NCI-H446 (cell line): Measurements from ENCODE around the gene TPSB2.
"Not testable (repeated sequence)": the region's sequence is repeated elsewhere in the genome, so short reads cannot be mapped to it uniquely, and the experiment has no call there.

Experiments used
- DNase-seq, 2 experiments: peaks; one replicate each; lab custom pipeline; 2025; lab: John Stamatoyannopoulos, UW

TPSB2 gene

DNA sequence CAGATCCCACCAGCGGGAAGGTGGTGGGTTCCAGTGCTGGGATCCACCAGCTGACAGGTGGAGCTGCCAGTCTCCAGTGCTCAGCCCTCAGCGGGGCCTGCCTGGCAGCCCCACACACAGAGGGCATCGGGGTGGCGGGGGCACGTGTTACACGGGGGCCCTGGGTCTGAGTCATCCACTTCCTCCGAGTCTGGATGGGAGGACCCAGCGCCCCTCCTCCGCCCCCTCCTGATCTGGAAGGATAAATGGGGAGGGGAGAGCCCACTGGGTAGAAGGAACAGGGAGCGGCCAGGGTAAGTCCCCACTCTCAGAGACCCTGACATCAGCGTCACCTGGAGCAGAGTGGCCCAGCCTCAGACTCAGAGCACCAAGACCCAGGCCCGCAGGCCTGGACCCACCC lies 10.5 kb upstream of the TPSB2 start, which contains the start of gene TPSAB1:
TSS of gene TPSAB1 (plus strand) at position 270 of the 400 bp plus-strand sequence. CDS start 234 bp downstream, outside the sequence.
- DNase-seq, result not testable (repeated sequence)

DNA sequence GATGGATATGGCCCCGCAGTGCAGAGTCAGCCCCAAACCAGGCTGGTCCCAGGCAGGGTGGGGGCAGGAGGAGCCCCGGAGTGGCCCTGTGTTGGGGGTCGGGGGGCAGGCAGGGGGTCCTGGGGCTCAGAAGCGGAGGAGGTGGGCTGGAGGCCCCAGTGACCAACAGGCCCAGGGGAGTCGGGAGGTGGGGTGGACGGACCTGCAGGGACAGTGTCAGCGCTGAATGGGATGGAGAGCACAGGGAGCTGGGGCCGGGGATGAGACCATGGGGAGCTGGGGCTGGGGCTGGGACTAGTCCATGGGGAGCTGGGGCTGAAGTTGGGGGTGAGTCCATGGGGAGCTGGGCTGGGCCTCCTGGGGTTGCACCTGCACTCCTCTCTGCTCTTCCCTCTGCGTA lies 9.6 kb upstream of the TPSB2 start:
- DNase-seq, result not testable (repeated sequence)

DNA sequence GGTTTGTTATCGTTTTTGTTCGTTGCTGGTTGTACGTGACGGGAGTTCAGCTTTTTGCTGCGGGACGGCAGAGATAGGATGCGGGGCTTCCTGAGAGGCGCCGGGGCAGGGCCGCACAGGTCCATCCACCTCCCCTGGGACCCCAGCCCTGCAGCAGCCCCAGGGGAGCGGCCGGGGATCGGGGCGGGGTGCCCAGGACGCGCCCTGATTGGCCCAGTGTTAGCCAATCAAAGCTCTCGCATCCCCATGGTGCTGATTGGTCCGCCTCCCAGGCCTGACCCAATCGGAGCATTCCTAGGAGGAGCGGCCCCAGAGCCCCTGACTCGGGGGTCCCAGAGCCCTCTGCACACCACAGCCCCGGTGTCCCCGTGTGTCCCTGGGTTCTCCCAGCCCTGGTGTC lies 8.9 kb upstream of the TPSB2 start:
- not testable (repeated sequence) for DNase-seq

DNA sequence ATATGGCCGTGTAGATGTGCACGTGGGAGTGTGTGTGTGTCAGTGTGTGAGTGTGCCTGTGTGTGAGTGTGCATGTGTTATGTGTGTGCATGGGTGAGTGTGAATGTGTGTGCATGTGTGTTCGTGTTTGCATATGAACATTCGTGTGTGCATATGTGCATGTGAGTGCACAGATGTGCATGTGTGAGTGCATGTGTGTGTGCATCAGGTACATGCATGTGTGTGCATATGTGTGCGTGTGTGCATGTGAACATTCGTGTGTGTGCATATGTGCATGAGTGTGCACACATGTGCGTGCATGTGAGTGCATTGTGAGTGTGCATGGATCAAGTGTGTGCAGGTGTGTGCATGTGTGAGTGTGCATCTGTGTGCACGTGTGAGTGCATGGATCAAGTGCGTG lies 8.0 kb upstream of the TPSB2 start:
- DNase-seq, result no peak

DNA sequence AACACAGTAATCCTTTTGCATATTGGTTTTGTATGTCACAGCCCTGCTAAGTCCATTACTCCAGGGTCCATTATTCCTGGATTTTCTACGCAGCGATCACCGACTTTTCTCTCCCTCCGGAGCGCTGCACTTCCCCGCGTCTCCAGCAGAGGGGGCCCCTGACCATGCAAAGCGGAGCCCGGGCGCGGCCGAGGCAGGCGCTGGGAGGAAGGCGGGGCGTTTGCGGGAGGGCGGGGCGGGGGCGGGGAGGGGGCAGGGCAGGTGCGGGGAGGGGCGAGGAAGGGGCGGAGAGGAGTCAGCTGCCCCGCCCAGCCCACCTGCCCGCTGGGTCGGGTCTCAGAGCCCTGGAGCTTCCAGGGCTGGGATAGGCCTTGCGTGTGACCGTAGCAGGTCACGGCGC lies 6.7 kb upstream of the TPSB2 start:
- not testable (repeated sequence) for DNase-seq

DNA sequence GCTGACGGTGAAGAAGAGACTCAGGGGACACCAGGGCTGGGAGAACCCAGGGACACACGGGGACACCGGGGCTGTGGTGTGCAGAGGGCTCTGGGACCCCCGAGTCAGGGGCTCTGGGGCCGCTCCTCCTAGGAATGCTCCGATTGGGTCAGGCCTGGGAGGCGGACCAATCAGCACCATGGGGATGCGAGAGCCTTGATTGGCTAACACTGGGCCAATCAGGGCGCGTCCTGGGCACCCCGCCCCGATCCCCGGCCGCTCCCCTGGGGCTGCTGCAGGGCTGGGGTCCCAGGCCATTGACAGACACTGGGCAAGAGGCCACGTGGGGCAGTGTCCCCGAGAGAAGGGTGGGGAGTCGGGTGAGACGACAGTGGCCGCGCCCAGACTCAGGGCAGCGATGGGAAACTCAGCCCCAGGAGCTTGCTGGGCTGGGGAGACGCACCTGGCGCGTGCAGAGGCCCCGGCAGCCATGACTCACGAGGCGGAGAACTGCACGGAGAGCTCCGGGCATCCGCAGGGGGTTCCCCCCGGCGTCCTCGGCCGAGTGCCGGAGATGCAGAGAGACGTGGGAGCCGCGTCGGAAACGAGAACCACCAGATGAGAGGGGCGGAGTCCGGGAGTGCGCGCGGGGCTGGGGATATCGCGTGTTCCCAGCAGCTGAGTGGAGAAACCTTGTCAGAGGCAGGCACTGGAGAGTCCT lies 2.2 kb upstream of the TPSB2 start:
- DNase-seq, result not testable (repeated sequence)

DNA sequence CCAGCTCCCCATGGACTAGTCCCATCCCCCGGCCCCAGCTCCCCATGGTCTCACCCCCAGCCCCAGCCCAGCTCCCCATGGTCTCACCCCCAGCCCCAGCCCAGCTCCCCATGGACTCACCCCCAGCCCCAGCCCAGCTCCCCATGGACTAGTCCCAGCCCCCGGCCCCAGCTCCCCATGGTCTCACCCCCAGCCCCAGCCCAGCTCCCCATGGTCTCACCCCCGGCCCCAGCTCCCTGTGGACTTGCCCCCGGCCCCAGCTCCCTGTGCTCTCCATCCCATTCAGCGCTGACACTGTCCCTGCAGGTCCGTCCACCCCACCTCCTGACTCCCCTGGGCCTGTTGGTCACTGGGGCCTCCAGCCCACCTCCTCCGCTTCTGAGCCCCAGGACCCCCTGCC lies 1.3 kb upstream of the TPSB2 start:
- not testable (repeated sequence) for DNase-seq

DNA sequence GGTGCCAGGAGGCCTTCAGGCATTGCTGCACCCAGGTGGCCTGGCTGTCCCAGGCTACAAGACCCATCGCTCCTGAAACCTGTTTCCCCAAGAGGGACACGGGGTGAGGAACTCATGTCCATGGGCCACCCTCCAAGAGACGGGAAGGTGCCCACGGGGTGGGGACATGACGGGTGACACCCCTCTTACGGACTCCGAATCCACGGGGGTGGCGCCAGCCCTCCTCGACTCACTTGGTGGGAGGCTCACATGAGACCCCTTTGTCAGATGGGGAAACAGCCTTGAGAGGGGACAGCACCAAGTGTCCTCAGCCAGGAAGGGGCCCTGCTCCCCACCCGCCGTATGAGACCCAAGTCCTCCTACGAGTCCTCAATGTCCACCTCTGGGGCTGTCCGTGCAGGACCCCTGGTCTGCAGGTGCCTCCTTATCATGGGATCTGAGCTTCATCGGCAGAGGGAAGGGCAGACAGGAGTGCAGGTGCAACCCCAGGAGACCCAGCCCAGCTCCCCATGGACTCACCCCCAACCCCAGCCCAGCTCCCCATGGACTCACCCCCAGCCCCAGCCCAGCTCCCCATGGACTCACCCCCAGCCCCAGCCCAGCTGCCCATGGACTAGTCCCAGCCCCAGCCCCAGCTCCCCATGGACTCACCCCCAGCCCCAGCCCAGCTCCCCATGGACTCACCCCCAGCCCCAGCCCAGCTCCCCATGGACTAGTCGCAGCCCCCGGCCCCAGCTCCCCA lies 658 bp upstream of the TPSB2 start:
- DNase-seq, result not testable (repeated sequence)

DNA sequence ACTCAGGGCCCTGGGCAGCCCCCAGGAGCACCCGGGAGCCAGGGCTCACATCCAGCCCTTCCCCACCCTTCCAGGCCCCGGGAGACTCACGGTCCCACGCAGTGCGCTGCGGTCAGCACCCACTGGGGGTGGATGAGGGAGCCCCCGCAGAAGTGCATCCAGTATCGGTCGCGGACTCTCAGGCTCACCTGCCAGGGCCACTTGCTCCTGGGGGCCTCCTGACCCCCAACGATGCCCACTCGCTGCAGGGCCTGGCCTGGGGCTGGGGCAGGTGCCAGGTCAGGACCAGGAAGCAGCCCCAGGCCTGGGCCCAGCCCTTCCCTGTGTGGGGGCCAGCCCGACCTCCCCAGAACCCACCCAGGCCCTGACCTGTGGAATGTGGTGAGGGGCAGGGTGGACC lies 508 bp downstream of the TPSB2 start:
- DNase-seq, result not testable (repeated sequence)

DNA sequence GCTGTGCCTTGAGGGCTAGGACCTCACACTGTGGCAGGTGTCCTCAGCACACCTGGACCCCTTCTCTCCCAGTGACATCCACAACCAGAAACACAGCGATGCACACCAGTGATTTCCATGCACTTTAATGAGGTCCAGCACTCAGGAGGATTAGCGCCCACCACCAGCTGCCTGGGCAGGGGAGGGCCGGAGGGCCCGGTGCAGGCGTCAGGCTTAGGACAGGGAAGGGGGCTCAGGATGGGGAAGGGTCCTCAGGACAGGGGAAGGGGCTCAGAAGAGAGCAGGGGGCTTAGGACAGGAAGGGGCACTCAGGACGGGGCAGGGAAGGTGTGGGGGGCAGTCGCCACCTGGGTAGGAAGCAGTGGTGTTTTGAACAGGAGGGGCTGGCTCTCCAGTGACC lies 1.8 kb downstream of the TPSB2 start:
- DNase-seq, result not testable (repeated sequence)

DNA sequence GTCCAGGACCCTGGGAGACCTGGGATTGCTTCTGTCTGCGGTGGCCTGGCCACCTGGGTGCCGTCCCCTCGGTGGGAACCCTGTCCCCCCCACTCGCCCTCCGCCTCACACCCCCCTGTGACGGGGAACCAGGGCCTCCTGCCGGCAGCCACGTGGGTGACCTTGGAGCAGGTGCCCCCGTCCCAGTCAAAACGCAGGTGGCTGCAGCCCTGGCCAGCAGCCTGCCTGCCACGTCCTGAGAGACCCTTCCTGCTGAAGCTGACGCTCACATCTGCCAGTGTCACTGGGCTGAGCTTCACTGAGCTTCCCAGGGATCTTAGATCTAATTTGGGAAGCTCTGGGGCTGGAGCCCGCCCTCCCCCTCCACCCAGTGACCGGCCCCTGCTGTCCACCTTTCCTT lies 3.3 kb downstream of the TPSB2 start:
- not testable (repeated sequence) for DNase-seq

DNA sequence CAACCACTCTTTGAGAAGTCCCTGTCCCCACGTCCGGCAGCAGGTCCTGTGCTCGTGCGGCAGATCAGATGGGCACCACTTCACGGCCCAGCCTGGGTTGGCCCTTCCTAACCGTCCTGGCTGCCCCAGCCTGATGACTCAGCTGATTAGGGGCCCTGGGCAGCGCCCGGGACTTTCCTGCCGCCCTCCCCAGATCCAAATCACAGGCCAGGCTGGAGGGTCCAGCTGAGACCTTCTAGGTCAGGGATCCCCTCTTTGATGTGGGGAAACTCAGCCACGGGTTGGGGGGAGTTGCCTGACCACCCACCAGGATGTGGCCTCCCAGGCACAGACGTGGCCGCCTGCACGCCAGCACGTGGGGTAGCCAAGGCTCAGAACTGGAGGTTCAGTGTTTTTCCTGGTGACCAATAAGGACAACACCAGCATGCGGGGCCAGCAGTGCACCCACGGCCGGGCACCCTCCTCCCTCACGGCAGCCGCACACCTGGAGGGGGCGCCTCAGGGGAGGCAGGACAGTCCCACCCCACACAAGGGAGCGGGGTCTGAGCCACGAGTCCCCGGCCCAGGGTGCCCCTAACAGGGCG lies 4.2 kb downstream of the TPSB2 start:
- not testable (repeated sequence) for DNase-seq

DNA sequence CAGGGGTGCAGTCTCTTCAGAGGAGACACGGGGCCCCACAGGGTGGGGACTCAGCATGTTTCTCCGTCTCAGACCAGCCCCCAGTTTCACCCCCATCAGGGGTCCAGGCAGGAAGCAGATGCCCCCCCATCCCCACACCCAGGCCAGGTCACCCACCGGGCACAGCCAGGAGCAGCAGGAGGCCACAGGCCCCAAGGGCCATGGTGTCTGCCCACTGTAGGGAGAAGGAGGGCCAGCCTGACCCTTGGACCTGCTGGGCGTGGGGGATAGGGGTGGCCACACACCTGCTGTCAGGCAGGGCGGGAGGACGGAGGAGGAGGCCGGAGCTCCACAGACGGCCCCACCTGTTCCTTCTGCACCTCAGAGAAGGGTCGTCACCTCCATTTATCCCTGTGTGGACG lies 4.9 kb downstream of the TPSB2 start, which contains the start of gene TPSG1:
TSS of gene TPSG1 (minus strand) at position 218 of the 401 bp plus-strand sequence. CDS start at position 202, 16 bp downstream.
- no peak for DNase-seq

DNA sequence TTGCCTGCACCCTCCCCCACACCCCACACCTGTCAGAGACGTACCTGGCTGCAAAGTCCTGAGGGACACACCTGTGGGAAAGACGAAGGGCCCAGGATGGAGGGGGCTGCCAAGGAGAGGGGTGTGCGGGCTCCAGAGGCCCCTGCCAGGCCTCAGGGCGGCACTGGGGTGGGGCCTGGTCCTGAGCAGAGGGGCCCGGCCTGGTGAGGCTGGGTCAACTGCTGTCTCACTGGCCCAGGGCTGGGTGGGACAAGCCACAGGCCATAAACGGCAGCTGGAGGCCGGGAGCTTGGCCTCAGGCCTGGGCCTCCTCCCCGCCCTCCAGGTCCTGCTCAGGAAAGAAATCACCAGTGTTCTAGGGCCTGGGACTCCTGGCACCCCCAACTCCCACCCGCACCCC lies 5.4 kb downstream of the TPSB2 start:
- DNase-seq, result no peak

DNA sequence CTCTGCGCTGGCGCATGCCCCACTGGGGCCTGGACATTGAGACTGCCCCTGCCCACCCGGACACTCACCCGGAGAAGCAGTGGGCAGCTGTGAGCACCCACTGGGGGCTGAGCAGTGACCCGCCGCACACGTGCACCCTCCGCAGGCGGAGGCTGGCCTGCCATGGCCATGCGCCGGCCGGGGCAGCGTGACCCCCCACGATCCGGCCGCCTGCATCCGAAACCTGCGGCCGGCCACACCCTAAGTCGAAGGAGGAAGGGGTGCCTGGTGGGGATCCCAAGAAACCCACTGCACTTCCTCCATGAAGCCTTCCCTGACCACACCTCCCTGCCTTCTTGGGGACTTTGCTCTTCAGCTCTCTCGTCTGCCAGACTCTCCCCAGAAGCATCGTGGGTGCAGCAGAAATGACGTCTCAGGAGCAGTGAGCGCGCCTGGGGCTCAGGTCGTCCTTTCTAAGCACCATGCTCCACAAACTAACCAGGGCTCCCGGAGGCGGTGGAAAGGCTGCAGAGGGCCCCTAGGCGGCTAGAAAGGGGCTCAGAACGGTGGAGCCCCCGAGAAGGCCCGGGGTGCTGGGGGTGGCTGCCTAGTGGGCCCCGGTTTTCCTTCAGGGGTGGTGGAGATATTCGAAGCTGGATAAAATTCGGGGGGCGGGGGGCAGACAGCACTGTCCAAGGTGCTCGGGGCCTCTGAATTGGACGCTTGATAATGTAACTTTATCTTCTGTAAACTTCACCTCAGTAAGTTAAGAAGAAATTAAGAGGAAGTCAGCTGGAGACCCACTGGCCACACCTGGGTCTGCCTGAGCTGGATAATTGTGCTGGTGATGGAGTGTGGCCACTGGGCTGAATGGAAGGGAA lies 6.4 kb downstream of the TPSB2 start:
- DNase-seq, result no peak

DNA sequence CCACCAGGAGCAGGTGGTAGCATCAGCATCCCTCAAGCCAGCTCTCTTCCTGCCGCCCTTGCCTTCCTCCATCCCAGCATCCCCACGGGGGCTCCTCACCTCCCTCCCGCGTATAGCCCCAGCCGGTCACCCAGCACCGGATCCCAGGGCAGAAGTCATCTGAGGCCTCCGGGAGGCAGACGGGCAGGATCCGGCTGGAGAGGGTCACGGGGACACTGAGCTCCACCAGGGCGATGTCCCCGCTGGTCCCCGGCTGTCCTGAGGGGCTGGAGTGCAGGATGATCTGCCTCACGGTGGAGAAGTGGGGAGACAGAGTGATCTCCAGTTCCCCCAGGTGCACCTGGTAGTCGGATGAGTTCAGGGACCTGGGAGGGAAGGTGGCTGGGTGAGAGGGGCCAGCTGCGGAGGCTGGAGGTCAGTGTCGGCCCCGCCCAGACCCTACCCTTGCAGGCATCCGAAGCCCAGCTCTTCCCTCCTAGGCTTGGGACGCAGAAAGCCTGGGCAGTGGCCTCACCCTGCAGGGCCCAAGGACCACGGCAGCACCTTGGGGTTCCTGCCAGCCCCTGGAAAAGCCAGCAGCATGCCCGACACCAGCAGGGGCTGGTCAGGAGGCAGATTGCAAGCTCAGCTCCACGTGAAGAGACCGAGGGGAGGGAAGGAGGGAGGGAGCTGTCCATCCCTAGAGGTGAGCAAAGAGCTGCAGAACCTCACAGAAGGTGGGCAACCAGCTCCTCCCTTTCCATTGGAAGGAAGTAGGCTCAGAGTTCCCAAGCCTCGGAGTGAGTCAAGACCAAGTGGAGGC lies 7.2 kb downstream of the TPSB2 start:
- DNase-seq, result no peak

DNA sequence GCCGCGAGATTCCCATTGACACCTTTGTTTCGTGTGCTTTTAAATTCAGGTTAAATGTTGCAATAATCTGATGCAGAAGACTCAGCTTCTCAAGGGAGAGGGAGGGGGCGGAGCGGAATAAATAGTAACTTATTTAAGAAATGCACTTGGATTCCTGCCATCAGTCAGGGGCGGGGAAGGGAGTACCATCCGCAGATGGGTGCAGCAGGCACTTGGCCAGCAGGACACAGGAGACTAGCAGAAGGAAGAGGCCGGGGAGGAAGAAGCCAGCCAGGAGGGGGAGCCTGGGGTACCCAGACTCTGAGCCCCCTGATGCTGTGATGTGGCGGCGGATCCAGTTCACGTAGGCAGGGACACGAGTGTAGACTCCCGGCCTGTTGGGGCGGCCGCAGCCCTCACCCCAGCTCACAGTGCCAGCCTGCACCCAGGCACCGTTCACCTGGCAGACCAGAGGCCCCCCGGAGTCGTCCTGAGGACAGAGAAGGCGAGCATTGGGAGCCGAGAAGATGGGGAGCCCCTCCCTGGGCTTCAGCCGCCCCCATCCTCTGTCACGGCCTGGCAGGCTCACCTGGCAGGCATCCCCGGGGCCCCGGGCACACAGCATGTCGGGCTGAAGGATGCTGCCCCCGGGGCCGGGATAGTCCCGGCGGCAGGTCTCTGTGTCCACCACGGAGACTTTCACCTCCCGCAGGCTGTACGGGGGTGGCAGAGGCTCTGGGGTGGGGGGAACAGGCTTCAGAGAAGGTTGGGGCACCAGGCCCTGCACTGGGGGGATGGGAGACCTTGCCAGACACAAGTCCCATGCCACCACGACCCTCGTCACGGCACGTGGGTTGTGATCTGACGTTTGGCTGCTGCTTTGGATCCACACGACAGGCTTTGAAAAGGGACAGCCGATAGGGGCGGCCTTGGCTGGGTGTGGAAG lies 8.1 kb downstream of the TPSB2 start:
- no peak for DNase-seq

DNA sequence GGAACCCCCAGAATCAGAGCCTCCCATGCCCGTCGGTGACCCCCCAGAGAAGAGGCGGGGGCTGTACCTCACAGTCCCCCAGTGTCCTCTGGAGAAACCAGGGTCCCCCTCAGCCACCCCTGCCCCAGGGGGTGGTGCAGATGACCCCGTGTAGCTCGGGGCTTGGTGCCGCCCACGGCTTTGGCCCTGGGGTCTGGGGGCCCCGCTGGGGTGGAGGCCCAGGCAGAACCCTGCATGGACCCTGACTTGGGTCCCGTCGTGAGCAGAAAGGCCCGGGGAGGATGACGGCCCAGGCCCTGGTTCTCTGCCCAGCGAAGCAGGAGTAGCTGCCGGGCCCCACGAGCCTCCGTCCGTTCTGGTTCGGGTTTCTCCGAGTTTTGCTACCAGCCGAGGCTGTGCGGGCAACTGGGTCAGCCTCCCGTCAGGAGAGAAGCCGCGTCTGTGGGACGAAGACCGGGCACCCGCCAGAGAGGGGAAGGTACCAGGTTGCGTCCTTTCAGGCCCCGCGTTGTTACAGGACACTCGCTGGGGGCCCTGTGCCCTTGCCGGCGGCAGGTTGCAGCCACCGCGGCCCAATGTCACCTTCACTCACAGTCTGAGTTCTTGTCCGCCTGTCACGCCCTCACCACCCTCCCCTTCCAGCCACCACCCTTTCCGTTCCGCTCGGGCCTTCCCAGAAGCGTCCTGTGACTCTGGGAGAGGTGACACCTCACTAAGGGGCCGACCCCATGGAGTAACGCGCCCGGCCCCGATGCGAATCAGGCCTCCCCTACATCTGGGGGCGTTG lies 8.9 kb downstream of the TPSB2 start:
- no peak for DNase-seq

DNA sequence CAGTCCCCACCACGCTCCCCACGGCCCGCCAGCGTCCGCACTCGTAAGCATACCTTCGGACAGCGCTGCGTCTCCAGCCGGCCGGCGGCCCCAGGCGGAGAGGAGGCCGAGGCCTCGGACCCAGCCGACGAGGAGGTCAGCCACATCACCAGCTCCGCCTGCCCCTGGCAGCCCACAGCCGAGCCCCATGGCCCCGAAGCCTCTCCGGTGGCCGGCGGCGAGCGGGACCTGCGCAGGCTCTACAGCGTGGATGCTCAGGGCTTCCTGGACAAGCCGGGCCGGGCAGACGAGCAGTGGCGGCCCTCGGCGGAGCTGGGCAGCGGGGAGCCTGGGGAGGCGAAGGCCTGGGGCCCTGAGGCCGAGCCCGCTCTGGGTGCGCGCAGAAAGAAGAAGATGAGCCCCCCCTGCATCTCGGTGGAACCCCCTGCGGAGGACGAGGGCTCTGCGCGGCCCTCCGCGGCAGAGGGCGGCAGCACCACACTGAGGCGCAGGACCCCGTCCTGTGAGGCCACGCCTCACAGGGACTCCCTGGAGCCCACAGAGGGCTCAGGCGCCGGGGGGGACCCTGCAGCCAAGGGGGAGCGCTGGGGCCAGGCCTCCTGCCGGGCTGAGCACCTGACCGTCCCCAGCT lies 9.8 kb downstream of the TPSB2 start:
- no peak for DNase-seq
